Skeletal muscle satellite cell (primary cell): ENCODE data around the gene AP1S1.

Source experiments
- H3K27me3 ChIP-seq: 2 replicates; pipeline ENCODE4 v1.7.0; 2013; ENCODE audit warnings: low read length; ENCODE audit not compliant: control insufficient read depth, insufficient read depth
- H3K36me3 ChIP-seq: 2 replicates; pipeline ENCODE4 v1.7.0; 2013; ENCODE audit warnings: mild to moderate bottlenecking, control low read depth, low read length; ENCODE audit not compliant: insufficient read depth
- H3K4me1 ChIP-seq: 2 replicates; pipeline ENCODE4 v1.7.0; 2013; ENCODE audit warnings: low read length; ENCODE audit not compliant: control insufficient read depth, insufficient read depth
- H3K4me2 ChIP-seq: 2 replicates; pipeline ENCODE4 v1.7.0; 2013; ENCODE audit warnings: mild to moderate bottlenecking, low read length
- H3K4me3 ChIP-seq: 2 replicates; pipeline ENCODE4 v1.7.0; 2013; ENCODE audit warnings: low read length
- H3K9ac ChIP-seq: 2 replicates; pipeline ENCODE4 v1.7.0; 2013; ENCODE audit warnings: mild to moderate bottlenecking, low read depth, low read length, moderate library complexity
- H3K9me3 ChIP-seq: replicated peaks from 2 replicates; pipeline ENCODE4 v1.7.0; 2013; ENCODE audit warnings: mild to moderate bottlenecking, control low read depth, low read length

Gene AP1S1

GRCh38 chr7:101140339-101140699, 14.0 kb upstream of the AP1S1 start:
- peaks cover 20% of the 10 kb centered on the region for H3K36me3 ChIP-seq
- H3K4me1 ChIP-seq = peaks cover 39% of the 10 kb centered on the region
- no peaks in the 10 kb centered on the region for H3K27me3 ChIP-seq
- H3K9ac ChIP-seq = peak overlapping the region; percentile 19
- no peak overlapping the region for H3K4me3 ChIP-seq
- no peak overlapping the region for H3K4me2 ChIP-seq
- no peaks in the 10 kb centered on the region for H3K9me3 ChIP-seq

GRCh38 chr7:101140746-101141382, 13.4 kb upstream of the AP1S1 start:
- H3K9me3 ChIP-seq = no peaks in the 10 kb centered on the region
- H3K36me3 ChIP-seq = peaks cover 15% of the 10 kb centered on the region
- H3K27me3 ChIP-seq = no peaks in the 10 kb centered on the region
- peak overlapping the region; percentile 19 for H3K9ac ChIP-seq
- peaks cover 34% of the 10 kb centered on the region for H3K4me1 ChIP-seq
- H3K4me3 ChIP-seq = no peak overlapping the region
- H3K4me2 ChIP-seq = no peak overlapping the region

DNA sequence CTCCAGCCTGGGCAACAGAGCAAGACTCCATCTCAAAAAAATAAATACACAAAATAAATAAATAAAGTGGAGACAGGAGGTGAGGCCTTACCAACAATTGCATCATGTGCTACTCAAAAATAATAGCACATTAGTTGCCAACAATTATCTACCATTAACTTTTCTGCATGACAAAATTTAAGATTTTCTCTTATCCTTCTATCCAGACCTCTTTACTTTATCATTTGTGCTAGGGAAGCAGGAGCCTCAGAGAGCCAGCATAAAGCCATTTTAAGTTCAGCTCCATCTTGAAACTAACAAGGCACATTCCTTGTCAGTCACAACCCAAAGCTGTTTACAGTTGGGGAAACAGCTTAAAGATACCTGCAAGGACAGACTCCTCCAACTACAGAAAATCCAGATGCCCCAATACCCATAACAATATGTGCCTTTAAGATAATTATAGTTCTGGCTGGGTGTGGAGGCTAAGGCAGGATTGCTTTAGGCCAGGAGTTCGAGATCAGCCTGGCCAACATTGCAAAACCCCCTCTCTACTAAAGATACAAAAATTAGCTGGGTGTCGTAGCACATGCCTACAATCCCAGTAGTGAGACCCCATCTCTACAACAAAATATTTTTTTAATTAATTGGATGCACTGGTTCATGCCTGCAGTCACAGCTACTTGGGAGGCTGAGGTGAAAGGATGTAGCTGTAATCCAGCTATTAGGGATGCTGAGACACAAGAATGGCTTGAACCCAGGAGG, 2.2 kb upstream of the AP1S1 start:
- H3K27me3 ChIP-seq = peaks cover 14% of the 10 kb centered on the region
- H3K9me3 ChIP-seq = no peaks in the 10 kb centered on the region
- no peak overlapping the region for H3K9ac ChIP-seq

DNA sequence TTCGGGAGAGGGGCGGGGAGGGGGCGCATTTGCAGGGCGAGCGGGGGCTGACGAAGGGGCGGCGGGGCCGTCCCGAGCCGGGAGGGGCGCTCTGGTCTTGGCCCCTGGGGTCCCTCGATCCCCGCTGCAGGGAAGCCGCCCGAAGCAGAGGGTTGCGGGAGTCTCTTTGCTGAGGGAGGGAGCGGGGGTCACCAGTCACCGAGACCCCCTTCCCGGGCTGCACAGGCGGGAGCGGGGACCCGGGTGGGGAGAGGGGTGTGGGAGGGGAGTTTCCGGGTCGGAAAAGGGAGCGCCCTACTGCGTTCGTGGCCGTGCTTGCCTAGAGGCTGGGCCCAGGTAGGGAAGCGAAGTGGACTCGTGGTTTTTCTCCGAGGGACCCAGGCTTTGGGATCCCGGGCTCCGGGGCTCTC, 422 bp downstream of the AP1S1 start:
- H3K4me2 ChIP-seq = peak overlapping the region; percentile 96
- H3K4me3 ChIP-seq = peak overlapping the region; percentile 90
- H3K9ac ChIP-seq = peak overlapping the region; percentile 93
- H3K27me3 ChIP-seq = no peaks in the 10 kb centered on the region
- H3K9me3 ChIP-seq = no peaks in the 10 kb centered on the region
- H3K36me3 ChIP-seq = peaks cover 33% of the 10 kb centered on the region
- H3K4me1 ChIP-seq = peaks cover 17% of the 10 kb centered on the region

More for the DNA sequence above, 2.2 kb upstream of the AP1S1 start:
- no peak overlapping the region for H3K4me2 ChIP-seq
- H3K4me3 ChIP-seq = no peak overlapping the region
- H3K4me1 ChIP-seq = peaks cover 8% of the 10 kb centered on the region
- peaks cover 9% of the 10 kb centered on the region for H3K36me3 ChIP-seq

DNA sequence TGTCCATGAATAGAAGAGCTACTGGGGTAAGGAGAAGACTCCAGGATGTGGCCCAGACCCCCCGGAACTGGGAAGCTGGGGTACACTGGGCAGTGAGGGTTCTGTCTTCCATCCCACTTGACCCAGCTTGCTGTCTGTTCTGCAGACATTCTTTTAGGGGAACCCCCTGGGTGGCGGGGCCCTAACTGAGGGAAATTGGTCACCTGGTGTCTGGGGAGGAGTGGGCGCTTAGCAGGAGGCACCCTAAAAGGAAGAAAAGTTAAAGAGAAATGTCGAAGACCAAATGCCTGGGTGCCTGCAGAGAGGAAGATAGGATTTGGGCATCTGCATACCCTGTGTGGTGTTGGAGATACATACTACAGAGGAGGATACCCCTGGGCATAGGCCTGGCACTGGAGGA, 1.0 kb downstream of the AP1S1 start:
- H3K27me3 ChIP-seq = no peaks in the 10 kb centered on the region
- peaks cover 23% of the 10 kb centered on the region for H3K4me1 ChIP-seq
- H3K9ac ChIP-seq = peak overlapping the region; percentile 93
- H3K9me3 ChIP-seq = no peaks in the 10 kb centered on the region
- H3K4me2 ChIP-seq = peak overlapping the region; percentile 96
- peaks cover 39% of the 10 kb centered on the region for H3K36me3 ChIP-seq
- H3K4me3 ChIP-seq = peak overlapping the region; percentile 90

DNA sequence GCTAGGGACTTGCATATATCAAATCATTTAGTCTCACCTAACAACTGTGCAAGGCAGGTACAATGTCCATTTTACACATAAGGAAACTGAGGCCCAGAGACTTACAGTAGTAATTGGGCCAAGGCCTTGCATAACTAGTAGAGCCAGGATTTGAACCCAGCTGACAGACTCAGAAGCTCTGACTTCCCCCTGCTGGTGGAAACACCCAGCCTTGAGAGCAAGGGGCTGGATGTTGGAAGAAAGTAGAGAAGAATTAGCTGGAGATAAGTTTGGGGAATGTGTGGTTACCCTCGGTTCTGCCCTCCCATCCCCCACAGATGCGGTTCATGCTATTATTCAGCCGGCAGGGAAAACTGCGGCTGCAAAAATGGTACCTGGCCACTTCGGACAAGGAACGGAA, 2.0 kb downstream of the AP1S1 start:
- no peak overlapping the region for H3K4me2 ChIP-seq
- peaks cover 23% of the 10 kb centered on the region for H3K4me1 ChIP-seq
- H3K27me3 ChIP-seq = no peaks in the 10 kb centered on the region
- H3K9ac ChIP-seq = no peak overlapping the region
- H3K9me3 ChIP-seq = no peaks in the 10 kb centered on the region
- H3K4me3 ChIP-seq = no peak overlapping the region
- peaks cover 43% of the 10 kb centered on the region for H3K36me3 ChIP-seq

DNA sequence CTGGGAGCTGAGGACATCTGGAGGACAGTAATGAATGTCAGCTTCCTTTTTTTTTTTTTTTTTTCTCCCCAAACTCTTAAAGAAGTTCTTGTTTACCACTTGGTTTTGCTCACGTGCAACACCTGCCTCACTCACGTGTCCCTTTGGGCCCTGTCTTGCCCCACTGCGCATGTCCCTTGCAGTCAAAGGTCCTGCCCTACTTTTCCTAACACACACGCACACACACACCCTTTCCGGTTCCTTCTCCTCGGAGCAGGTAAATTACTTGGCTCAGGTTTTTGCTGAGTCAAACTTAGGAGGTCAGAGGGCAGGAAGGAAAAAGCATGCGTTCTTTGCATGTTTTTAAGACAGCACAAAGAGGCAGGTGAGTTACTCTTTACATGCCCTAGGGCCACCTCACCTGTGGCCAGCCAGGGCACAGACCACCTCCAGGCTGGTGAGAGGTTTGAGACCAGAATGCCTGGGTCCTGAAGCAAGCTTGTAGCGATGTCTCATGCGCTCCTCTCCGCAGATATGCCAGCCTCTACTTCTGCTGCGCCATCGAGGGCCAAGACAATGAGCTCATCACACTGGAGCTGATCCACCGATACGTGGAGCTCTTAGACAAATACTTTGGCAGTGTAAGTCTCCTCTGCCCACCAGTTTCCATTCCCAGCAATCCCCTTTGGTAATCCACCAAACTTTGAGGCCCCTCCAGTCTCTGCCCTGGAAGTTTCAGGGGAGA, 2.8 kb downstream of the AP1S1 start:
- no peak overlapping the region for H3K4me3 ChIP-seq
- no peaks in the 10 kb centered on the region for H3K27me3 ChIP-seq
- H3K9ac ChIP-seq = no peak overlapping the region
- no peak overlapping the region for H3K4me2 ChIP-seq
- H3K9me3 ChIP-seq = no peaks in the 10 kb centered on the region
- peaks cover 49% of the 10 kb centered on the region for H3K36me3 ChIP-seq
- H3K4me1 ChIP-seq = peaks cover 24% of the 10 kb centered on the region

DNA sequence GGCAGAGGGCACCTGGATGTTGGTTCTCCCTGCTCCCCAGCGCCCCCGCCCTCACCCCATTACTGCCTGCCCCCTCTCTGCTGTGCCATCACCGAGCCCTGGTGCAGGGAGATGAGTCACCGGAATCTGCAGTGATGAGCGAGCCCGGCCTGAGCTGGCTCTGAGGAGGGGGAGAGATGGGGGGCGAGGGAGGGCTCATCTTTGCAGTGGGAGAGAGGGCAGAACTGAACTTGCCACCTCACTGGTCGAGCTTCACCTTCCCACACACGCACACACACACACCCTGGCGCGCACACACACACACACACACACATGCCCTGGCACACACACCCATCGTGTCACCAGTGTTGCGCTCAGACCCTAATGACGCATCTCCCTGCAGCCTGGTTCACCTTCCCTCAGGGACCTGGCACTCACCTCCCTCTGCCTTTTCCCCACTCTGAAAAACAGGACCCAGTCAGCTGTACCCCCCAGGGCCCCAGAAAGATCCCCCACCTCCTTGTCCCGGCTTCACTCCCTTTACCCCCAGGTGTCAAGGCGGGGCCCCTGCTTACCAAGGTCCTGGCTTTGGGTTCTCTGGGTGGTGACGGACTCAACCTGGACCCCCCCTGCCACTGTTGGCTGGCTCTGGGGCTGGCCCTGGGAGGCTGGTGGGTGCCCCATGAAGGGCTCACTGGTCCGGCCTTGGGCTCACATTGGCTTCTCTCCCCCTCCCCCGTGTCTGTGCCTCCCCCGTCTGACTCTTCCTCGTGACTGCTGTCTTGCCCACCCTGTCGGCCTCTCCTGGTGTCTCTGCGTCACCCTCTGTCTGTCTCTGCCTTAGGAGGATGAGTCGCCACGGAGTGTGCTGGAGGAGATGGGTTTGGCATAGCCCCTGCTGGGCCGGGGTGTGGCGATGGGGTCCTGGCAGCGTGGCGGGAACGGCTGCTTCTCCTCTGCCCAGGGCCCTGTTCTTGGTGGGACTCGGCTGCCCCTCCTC, 5.7 kb downstream of the AP1S1 start:
- no peak overlapping the region for H3K4me2 ChIP-seq
- H3K4me1 ChIP-seq = peaks cover 46% of the 10 kb centered on the region
- H3K27me3 ChIP-seq = peaks cover 9% of the 10 kb centered on the region
- peak overlapping the region; percentile 31 for H3K9ac ChIP-seq
- peaks cover 49% of the 10 kb centered on the region for H3K36me3 ChIP-seq
- no peaks in the 10 kb centered on the region for H3K9me3 ChIP-seq
- H3K4me3 ChIP-seq = no peak overlapping the region

DNA sequence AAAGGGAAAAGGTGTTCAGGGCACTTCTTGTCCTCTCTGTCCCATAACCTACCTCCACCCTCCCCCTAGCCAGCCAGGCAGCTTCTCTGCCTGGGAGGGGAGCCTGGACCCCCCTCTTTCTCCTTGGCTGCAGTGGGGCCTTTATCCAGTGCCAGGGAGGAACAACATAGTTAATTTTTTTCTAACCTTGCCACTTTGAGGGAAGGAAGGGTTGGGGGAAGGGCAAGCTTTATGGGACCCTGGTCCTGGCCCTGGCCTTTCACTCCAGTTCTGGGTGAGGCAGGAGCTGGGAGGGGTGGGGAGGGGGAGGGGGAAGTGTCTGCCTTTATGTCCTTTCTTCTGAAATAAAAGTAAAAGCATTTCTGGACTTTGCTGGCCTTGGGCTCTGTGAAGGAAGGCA, 6.6 kb downstream of the AP1S1 start:
- Histone ChIP-seq H3K36me3 (peaks cover 49% of the 10 kb centered on the region), H3K4me3 (no peak overlapping the region), H3K4me2 (no peak overlapping the region), H3K27me3 (peaks cover 16% of the 10 kb centered on the region), H3K4me1 (peaks cover 49% of the 10 kb centered on the region), H3K9ac (no peak overlapping the region), H3K9me3 (no peaks in the 10 kb centered on the region)

- Histone ChIP-seq H3K4me1 (peaks cover 55% of the 10 kb centered on the region), H3K9me3 (no peaks in the 10 kb centered on the region), H3K4me3 (no peak overlapping the region), H3K27me3 (peaks cover 20% of the 10 kb centered on the region), H3K4me2 (no peak overlapping the region), H3K36me3 (peaks cover 42% of the 10 kb centered on the region), H3K9ac (no peak overlapping the region)
Measured at GRCh38 chr7:101161692-101162471, 7.6 kb downstream of the AP1S1 start.
